NAMALWA (cell line): ENCODE data around the gene PAK1.
"Not testable (repeated sequence)": the region's sequence is repeated elsewhere in the genome, so short reads cannot be mapped to it uniquely, and the experiment has no call there.

Source experiments
- DNase-seq: peaks from one replicate; pipeline ENCODE4 v3.0.0-alpha.2; 2015; ENCODE audit warnings: low spot score

Gene PAK1

GRCh38 chr11:77473801-77474683 is at the start of gene PAK1:
Gene PAK1, minus strand, starts transcription at chr11:77474094. Its CDS starts 81,574 bp downstream, at chr11:77392520.
- DNase-seq, result no peak

GRCh38 chr11:77522215-77522614 is 48.3 kb upstream of the PAK1 start:
- no peak for DNase-seq

GRCh38 chr11:77519847-77520246 is 46.0 kb upstream of the PAK1 start:
- DNase-seq, result no peak

- DNase-seq, result no peak
These were observed 44.6 kb upstream of the PAK1 start for GRCh38 chr11:77518471-77518870.

GRCh38 chr11:77517753-77518152 is 43.9 kb upstream of the PAK1 start:
- no peak for DNase-seq

GRCh38 chr11:77517226-77517625 is 43.3 kb upstream of the PAK1 start:
- DNase-seq, result no peak

GRCh38 chr11:77515483-77515882 is 41.6 kb upstream of the PAK1 start:
- no peak for DNase-seq

- DNase-seq, result no peak
These were observed 41.2 kb upstream of the PAK1 start for GRCh38 chr11:77515063-77515462.

GRCh38 chr11:77512092-77512491 is 38.2 kb upstream of the PAK1 start:
- DNase-seq, result no peak

- no peak for DNase-seq
These were observed 37.0 kb upstream of the PAK1 start for GRCh38 chr11:77510851-77511250.

- no peak for DNase-seq
These were observed 36.2 kb upstream of the PAK1 start for GRCh38 chr11:77510095-77510494.

- no peak for DNase-seq
These were observed 34.1 kb upstream of the PAK1 start for GRCh38 chr11:77508019-77508418.

GRCh38 chr11:77506857-77507256 is 33.0 kb upstream of the PAK1 start:
- no peak for DNase-seq

GRCh38 chr11:77505956-77506355 is 32.1 kb upstream of the PAK1 start:
- DNase-seq, result no peak

- no peak for DNase-seq
These were observed 29.1 kb upstream of the PAK1 start for GRCh38 chr11:77503006-77503405.

GRCh38 chr11:77502346-77502905 is 28.5 kb upstream of the PAK1 start:
- no peak for DNase-seq

GRCh38 chr11:77501758-77502157 is 27.9 kb upstream of the PAK1 start:
- DNase-seq, result no peak

- no peak for DNase-seq
These were observed 23.5 kb upstream of the PAK1 start for GRCh38 chr11:77497368-77497767.

GRCh38 chr11:77495526-77495925 is 21.6 kb upstream of the PAK1 start:
- no peak for DNase-seq

GRCh38 chr11:77490035-77490434 is 16.1 kb upstream of the PAK1 start:
- not testable (repeated sequence) for DNase-seq

- no peak for DNase-seq
These were observed 13.9 kb upstream of the PAK1 start for GRCh38 chr11:77487790-77488189.

- no peak for DNase-seq
These were observed 6.0 kb upstream of the PAK1 start for GRCh38 chr11:77479746-77480352.

- DNase-seq, result no peak
These were observed 1.3 kb upstream of the PAK1 start for GRCh38 chr11:77475206-77475605.
